MM.1S (cell line): ENCODE data around the gene ACADVL.

Experiments used
- EZH2 ChIP-seq: fragments of 300-600 bp; sonication (generic); optimal IDR thresholded peaks from 2 replicates; pipeline ENCODE3; 2017; ENCODE audit warnings: low read depth, mild to moderate bottlenecking, antibody characterized with exemption, low read length, mixed read lengths
- EZH2phosphoT487 ChIP-seq: fragments of 300-600 bp; sonication (generic); IDR thresholded peaks from 2 replicates; pipeline ENCODE4 v1.6.1; 2018; ENCODE audit warnings: antibody characterized with exemption, low read length
- TF ChIP-seq, protein P1 (sequence below): fragments of 300-600 bp; sonication (generic); IDR thresholded peaks from 2 replicates; pipeline ENCODE4 v1.5.1; 2016; ENCODE audit warnings: antibody characterized with exemption, low read length, mixed read lengths

DNA sequence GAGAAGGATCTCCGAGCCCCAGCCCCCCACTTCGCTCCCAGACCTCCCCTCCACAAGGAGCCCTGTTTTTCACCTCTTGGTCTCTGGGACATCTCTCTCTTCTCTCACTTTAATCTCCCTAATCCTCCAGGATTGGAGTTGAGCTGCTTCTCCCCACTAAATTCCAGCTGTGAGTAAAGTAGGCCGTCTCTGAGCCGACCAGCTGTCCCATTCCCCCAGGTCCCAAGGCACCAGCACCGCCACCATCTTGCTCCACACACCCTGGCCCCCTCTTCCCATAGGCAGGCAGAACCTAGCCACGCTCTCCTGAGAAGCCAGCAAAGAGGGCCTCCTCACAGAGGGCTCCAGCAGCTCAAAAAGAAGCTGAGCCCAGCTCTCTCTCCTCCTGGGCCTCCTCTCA lies 980 bp upstream of the ACADVL start:
- TF ChIP-seq, protein P1, sequence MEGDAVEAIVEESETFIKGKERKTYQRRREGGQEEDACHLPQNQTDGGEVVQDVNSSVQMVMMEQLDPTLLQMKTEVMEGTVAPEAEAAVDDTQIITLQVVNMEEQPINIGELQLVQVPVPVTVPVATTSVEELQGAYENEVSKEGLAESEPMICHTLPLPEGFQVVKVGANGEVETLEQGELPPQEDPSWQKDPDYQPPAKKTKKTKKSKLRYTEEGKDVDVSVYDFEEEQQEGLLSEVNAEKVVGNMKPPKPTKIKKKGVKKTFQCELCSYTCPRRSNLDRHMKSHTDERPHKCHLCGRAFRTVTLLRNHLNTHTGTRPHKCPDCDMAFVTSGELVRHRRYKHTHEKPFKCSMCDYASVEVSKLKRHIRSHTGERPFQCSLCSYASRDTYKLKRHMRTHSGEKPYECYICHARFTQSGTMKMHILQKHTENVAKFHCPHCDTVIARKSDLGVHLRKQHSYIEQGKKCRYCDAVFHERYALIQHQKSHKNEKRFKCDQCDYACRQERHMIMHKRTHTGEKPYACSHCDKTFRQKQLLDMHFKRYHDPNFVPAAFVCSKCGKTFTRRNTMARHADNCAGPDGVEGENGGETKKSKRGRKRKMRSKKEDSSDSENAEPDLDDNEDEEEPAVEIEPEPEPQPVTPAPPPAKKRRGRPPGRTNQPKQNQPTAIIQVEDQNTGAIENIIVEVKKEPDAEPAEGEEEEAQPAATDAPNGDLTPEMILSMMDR, result no peak
- TF ChIP-seq EZH2 (no peak), EZH2phosphoT487 (no peak)
